Colonic mucosa (tissue), 4 donors: ENCODE measurements around the gene SYPL2. TPM values are rescaled to one million over a fixed set of nuclear protein-coding genes. Genes with fewer than 3 reads are reported as not detected.
A peak's percentile ranks its signal among the peaks of the same experiment; 100 is the strongest.

Source experiments
- DNase-seq: peaks from one replicate; pipeline ENCODE4 v3.0.0-alpha.2; 2020
- H3K27ac ChIP-seq: fragments of 200-600 bp; one replicate; pipeline ENCODE4 v1.8.0; 2021
- H3K27me3 ChIP-seq: fragments of 200-600 bp; one replicate; pipeline ENCODE4 v1.8.0; 2021
- H3K36me3 ChIP-seq: fragments of 200-600 bp; one replicate; pipeline ENCODE4 v1.8.0; 2021
- H3K4me1 ChIP-seq: fragments of 200-600 bp; one replicate; pipeline ENCODE4 v1.8.0; 2021; ENCODE audit warnings: mild to moderate bottlenecking
- H3K4me3 ChIP-seq: fragments of 200-600 bp; one replicate; pipeline ENCODE4 v1.8.0; 2021
- H3K9ac ChIP-seq, 2 donors: one replicate each; pipeline ENCODE4 v1.7.0; 2013; ENCODE audit warnings: control low read depth in 2 of 2, low read depth in 2 of 2, low read length in 2 of 2
- H3K9me3 ChIP-seq: fragments of 200-600 bp; one replicate; pipeline ENCODE4 v1.8.0; 2021
- CTCF ChIP-seq: fragments of 200-600 bp; IDR thresholded peaks from one replicate; pipeline ENCODE4 v1.8.0; 2022; ENCODE audit warnings: antibody characterized with exemption, mild to moderate bottlenecking
- intact Hi-C: fragments of 100-400 bp; cut with DNase I; formaldehyde crosslinking; loops from one replicate; pipeline ENCODE4 v1.14.1; 2022
- total RNA-seq, 2 donors: library from RNA; stranded (reverse); fragmentation: NEBNext Ultra II Directional in 1 of 2; extraction: Animal tissue kit (Norgen Biotek cat#: 25700) in 1 of 2; gene quantifications; one replicate each; pipeline ENCODE4 v1.2.1, GENCODE V29; 2021
- donor health status: healthy.
- donor health status: DM: no; HTN: no; CAD: no.
- donor health status: DM: no; HTN: no; CAD: no.

Gene SYPL2
- total RNA-seq, 2 donors from 2014 or later: 0.12 to 0.35 TPM

- no peak overlapping the region for H3K27ac ChIP-seq
- intact Hi-C loops: no loop called here
These were observed 16.7 kb downstream of the SYPL2 start for GRCh38 chr1:109482791-109483671.

GRCh38 chr1:109483672-109484518 is 17.5 kb downstream of the SYPL2 start, which contains the start of gene ATXN7L2:
Gene ATXN7L2 (plus strand): TSS chr1:109483905. CDS start chr1:109483954, 49 bp downstream.
- peak within 1 kb of the TSS; percentile 61 to 63 for H3K9ac ChIP-seq
- DNase-seq: peak; percentile 90
- H3K4me1 ChIP-seq: peaks cover 11% of the 10 kb centered on the region
- intact Hi-C loops: no loop called here
- H3K27ac ChIP-seq: peak within 1 kb of the TSS; percentile 80
- no peaks in the 10 kb centered on the region for H3K36me3 ChIP-seq
- peak within 1 kb of the TSS; percentile 66 for H3K4me3 ChIP-seq
- TF ChIP-seq CTCF: no peak
- H3K27me3 ChIP-seq: no peaks in the 10 kb centered on the region
- no peaks in the 10 kb centered on the region for H3K9me3 ChIP-seq

More at GRCh38 chr1:109482791-109483671, 16.7 kb downstream of the SYPL2 start:
- Histone ChIP-seq H3K36me3 (no peaks in the 10 kb centered on the region), H3K9ac (peak overlapping the region; percentile 51 to 61), H3K27me3 (no peaks in the 10 kb centered on the region), H3K4me3 (peak overlapping the region; percentile 45), H3K4me1 (peaks cover 11% of the 10 kb centered on the region), H3K9me3 (no peaks in the 10 kb centered on the region)
- no peak for TF ChIP-seq CTCF
- no peak for DNase-seq

GRCh38 chr1:109484519-109484975 is 18.2 kb downstream of the SYPL2 start:
- Histone ChIP-seq H3K36me3 (no peaks in the 10 kb centered on the region), H3K27me3 (no peaks in the 10 kb centered on the region), H3K9me3 (no peaks in the 10 kb centered on the region), H3K9ac (peak overlapping the region; percentile 32 to 63), H3K27ac (no peak overlapping the region), H3K4me1 (peaks cover 11% of the 10 kb centered on the region), H3K4me3 (peak overlapping the region; percentile 66)
- no peak for TF ChIP-seq CTCF
- DNase-seq: no peak
- intact Hi-C loops: no loop called here

GRCh38 chr1:109485001-109485400 is 18.7 kb downstream of the SYPL2 start:
- Histone ChIP-seq H3K36me3 (no peaks in the 10 kb centered on the region), H3K4me1 (peaks cover 11% of the 10 kb centered on the region), H3K9me3 (no peaks in the 10 kb centered on the region), H3K27ac (no peak overlapping the region), H3K27me3 (no peaks in the 10 kb centered on the region), H3K9ac (no peak overlapping the region), H3K4me3 (peak overlapping the region; percentile 66)
- DNase-seq: no peak
- intact Hi-C loops: no loop called here
- no peak for TF ChIP-seq CTCF

GRCh38 chr1:109487261-109487660 is 20.9 kb downstream of the SYPL2 start:
- no peaks in the 10 kb centered on the region for H3K27me3 ChIP-seq
- H3K4me1 ChIP-seq: peaks cover 11% of the 10 kb centered on the region
- no peaks in the 10 kb centered on the region for H3K9me3 ChIP-seq
- intact Hi-C loops: no loop called here
- H3K9ac ChIP-seq: no peak overlapping the region
- no peak for TF ChIP-seq CTCF
- H3K36me3 ChIP-seq: no peaks in the 10 kb centered on the region
- H3K27ac ChIP-seq: no peak overlapping the region
- H3K4me3 ChIP-seq: no peak overlapping the region
- DNase-seq: no peak
